ENCODE measurements around the gene EOMES.

DNA sequence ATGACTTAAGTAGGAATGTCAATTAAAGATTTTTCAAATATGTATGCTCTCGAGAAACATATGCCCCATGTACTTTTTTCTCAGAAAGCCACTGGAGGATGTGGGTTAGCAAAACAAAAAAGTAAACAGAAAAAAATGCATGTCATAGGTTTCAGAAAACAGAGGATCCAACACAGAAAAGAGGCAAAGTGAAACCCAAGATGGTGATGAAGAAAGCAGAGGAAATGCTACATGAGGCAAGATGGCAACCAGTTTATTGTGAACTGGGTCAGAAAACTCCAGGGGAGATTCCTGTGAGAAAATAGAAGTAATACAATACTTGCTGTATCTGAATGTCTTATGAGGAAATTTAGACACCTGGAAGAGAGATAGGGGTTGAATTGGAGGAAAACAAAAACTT, 30.8 kb upstream of the EOMES start:
- TF ChIP-seq POLR2A (IDR thresholded peaks at IDR 0.05) (no peak), EP300 (IDR thresholded peaks at IDR 0.05; ENCODE audit: low read depth) (no peak)
- TF ChIP-seq, protein P1, sequence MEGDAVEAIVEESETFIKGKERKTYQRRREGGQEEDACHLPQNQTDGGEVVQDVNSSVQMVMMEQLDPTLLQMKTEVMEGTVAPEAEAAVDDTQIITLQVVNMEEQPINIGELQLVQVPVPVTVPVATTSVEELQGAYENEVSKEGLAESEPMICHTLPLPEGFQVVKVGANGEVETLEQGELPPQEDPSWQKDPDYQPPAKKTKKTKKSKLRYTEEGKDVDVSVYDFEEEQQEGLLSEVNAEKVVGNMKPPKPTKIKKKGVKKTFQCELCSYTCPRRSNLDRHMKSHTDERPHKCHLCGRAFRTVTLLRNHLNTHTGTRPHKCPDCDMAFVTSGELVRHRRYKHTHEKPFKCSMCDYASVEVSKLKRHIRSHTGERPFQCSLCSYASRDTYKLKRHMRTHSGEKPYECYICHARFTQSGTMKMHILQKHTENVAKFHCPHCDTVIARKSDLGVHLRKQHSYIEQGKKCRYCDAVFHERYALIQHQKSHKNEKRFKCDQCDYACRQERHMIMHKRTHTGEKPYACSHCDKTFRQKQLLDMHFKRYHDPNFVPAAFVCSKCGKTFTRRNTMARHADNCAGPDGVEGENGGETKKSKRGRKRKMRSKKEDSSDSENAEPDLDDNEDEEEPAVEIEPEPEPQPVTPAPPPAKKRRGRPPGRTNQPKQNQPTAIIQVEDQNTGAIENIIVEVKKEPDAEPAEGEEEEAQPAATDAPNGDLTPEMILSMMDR (IDR thresholded peaks at IDR 0.05): no peak
